Calu3 (cell line): ENCODE results near the gene CRELD2. TPM values are rescaled to one million over a fixed set of nuclear protein-coding genes. Genes with fewer than 3 reads are reported as not detected.

ENCODE experiments used
- BruUV-seq: library from RNA; stranded (reverse); fragments of 400-500 nt; replicated peaks from 2 replicates; lab custom pipeline; 2021; lab: Mats Ljungman, UMichigan
- CTCF ChIA-PET: fragments of 300-600 bp; sonication (Branson Sonifier 250); formaldehyde crosslinking; loops from one replicate; lab custom pipeline; 2022; ENCODE audit warnings: antibody characterized with exemption; lab: Charles Lee
- DNase-seq: peaks from one replicate; pipeline ENCODE4 v3.0.0; 2022
- H3K27ac Mint-ChIP-seq: one replicate; pipeline ENCODE4 v1.8.0; 2022; ENCODE audit warnings: mixed read lengths; ENCODE audit not compliant: unreplicated experiment
- H3K27me3 Mint-ChIP-seq: one replicate; pipeline ENCODE4 v1.8.0; 2022; ENCODE audit warnings: mixed read lengths; ENCODE audit not compliant: unreplicated experiment
- H3K36me3 Mint-ChIP-seq: one replicate; pipeline ENCODE4 v1.8.0; 2022; ENCODE audit warnings: mild to moderate bottlenecking, moderate library complexity, mixed read lengths; ENCODE audit not compliant: insufficient read depth, unreplicated experiment
- H3K4me1 Mint-ChIP-seq: one replicate; pipeline ENCODE4 v1.8.0; 2022; ENCODE audit warnings: mild to moderate bottlenecking, low read depth, mixed read lengths; ENCODE audit not compliant: unreplicated experiment
- H3K4me3 Mint-ChIP-seq: one replicate; pipeline ENCODE4 v1.8.0; 2022; ENCODE audit warnings: mild to moderate bottlenecking, low read depth, moderate library complexity, mixed read lengths; ENCODE audit not compliant: unreplicated experiment
- H3K9me3 Mint-ChIP-seq: one replicate; pipeline ENCODE4 v1.8.0; 2022; ENCODE audit warnings: low read depth, mixed read lengths; ENCODE audit not compliant: unreplicated experiment
- intact Hi-C: fragments of 100-400 bp; cut with micrococcal nuclease; formaldehyde crosslinking; loops from one replicate; pipeline ENCODE4 v1.10.0; 2022; ENCODE audit not compliant: unreplicated experiment
- total RNA-seq: library from RNA; stranded (reverse); gene quantifications from 2 replicates; pipeline ENCODE4 v1.2.3, GENCODE V29; 2022
- TF ChIP-seq, protein P1 (sequence below): fragments of 200-600 bp; IDR thresholded peaks from one replicate; pipeline ENCODE4 v1.8.0; 2022; ENCODE audit warnings: antibody characterized with exemption; ENCODE audit not compliant: unreplicated experiment

Gene CRELD2
- total RNA-seq, 1 experiment from 2014 or later: 64.6 TPM

DNA sequence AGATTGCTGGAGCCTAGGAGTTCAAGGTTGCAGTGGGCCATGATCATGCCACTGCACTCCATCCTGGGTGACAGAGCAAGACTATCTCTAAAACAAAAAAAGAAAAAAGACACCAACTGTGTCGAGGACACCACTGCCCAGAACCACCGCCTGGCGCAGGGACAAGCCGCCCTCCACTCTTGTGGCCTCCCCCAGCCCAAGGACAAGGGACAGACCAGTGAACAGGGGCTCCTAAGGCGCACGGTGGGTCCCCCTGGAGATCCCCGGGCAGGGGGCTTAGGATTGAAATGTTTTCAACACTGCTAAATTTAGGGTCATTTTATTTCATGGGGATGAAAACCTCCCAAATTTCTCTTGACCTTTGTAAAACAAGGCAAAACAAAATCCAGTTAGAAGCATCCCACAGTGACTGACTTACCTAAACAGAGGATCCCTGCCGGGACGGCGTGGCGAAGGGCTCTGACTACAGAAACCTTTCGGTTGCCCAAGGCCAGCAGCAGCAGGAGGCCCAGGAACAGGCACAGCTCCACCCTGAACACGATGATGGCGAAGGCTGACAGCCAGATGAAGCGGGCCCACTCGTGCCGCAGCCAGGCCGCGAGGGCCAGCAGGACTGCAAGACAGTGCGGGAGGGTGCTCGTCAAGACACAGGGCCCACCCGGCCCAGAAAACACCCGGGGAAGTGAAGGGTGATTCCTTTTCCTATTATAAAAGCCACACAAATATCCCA is 8.8 kb upstream of the CRELD2 start:
- no TSS peak for BruUV-seq
- H3K36me3 Mint-ChIP-seq: peaks cover 53% of the 10 kb centered on the region
- no peaks in the 10 kb centered on the region for H3K9me3 Mint-ChIP-seq
- H3K27ac Mint-ChIP-seq: no peak overlapping the region
- DNase-seq: no peak
- TF ChIP-seq, protein P1, sequence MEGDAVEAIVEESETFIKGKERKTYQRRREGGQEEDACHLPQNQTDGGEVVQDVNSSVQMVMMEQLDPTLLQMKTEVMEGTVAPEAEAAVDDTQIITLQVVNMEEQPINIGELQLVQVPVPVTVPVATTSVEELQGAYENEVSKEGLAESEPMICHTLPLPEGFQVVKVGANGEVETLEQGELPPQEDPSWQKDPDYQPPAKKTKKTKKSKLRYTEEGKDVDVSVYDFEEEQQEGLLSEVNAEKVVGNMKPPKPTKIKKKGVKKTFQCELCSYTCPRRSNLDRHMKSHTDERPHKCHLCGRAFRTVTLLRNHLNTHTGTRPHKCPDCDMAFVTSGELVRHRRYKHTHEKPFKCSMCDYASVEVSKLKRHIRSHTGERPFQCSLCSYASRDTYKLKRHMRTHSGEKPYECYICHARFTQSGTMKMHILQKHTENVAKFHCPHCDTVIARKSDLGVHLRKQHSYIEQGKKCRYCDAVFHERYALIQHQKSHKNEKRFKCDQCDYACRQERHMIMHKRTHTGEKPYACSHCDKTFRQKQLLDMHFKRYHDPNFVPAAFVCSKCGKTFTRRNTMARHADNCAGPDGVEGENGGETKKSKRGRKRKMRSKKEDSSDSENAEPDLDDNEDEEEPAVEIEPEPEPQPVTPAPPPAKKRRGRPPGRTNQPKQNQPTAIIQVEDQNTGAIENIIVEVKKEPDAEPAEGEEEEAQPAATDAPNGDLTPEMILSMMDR: no peak
- no peaks in the 10 kb centered on the region for H3K4me1 Mint-ChIP-seq
- no peaks in the 10 kb centered on the region for H3K27me3 Mint-ChIP-seq
- intact Hi-C loops: loop anchor here (10.0 kb wide), 1 partner anchor 145 kb away; no protein-coding TSS in a partner anchor
- no peak overlapping the region for H3K4me3 Mint-ChIP-seq
- CTCF ChIA-PET: no interaction called here

DNA sequence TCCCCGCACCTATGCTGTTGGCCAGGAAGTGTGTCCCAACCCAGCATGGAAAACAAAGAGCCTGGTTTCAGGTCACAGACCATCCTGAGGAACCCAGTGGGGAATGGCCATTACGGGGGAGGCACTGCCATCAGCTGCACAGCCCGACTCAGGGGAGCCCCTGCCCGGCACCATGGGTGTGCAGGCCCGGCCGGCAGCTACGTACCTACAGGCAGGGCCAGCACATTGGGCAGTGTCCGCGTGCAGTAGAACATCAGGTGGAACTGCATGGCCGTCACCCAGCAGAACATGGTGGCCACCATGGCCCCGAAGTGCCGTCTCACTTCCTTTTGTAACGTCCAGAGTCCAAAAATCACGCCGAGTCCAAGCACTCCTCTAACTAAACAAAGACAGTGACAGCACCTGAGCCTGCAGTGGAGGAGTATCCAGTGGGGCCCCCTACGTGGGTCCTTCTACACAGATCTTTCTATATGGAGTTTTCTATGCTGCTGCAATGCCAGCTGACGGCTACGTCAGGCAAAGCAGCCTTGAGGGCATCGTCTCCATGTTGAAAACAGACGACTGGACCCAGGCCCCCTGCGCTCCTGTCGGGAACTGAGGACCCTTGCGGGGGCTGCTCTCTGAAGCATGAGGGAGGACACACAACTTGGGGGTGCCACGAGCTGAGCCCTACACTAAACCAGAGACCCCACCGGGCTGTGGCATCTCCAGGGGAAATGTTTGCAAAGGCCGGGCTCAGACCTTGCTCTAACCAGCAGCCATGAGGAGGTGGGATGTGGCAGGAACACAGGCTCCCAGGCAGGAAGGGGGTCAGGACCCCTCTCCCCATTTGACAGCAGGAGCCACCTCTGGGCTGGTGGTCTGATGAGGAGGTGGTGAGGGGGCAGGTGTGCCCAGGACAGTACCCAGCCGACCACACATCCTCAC is 7.9 kb upstream of the CRELD2 start:
- CTCF ChIA-PET: no interaction called here
- DNase-seq: no peak
- no peak overlapping the region for H3K27ac Mint-ChIP-seq
- H3K4me1 Mint-ChIP-seq: no peaks in the 10 kb centered on the region
- no TSS peak for BruUV-seq
- intact Hi-C loops: loop anchor here (10.0 kb wide), 1 partner anchor 146 kb away; no protein-coding TSS in a partner anchor
- TF ChIP-seq, protein P1: no peak
- no peak overlapping the region for H3K4me3 Mint-ChIP-seq
- peaks cover 47% of the 10 kb centered on the region for H3K36me3 Mint-ChIP-seq
- H3K9me3 Mint-ChIP-seq: no peaks in the 10 kb centered on the region
- no peaks in the 10 kb centered on the region for H3K27me3 Mint-ChIP-seq

DNA sequence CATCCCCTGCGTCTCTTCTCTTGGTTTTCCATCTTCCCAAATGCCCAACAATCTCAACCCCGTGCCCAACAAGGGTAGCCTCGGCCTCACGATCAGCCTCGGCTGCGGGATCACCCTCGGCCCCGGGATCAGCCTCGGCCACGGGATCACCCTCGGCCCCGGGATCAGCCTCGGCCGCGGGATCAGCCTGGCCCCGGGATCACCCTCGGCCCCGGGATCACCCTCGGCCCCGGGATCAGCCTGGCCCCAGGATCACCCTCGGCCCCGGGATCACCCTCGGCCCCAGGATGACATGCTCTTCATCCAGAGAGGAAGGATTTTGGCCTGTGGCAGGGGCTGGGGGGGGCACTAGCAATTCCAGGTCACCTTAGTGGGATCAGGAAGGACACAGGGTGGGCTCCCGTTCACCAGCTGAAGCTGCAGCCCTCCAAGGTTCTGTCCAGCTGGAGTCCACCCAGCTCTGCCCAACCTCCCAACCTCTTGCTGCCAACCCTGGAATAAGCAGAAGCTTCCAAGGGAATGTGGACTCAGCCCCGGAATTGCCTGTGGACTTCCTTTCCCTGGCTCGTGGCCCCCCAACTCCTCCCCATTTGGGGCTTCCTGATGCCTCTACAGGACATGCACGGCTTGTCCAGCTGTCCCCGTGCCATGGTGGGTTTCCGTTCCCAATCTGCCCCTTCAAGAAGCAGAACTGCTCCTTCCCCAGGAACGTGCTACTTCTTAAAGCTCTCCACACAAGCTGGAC is 6.4 kb upstream of the CRELD2 start:
- no peak for DNase-seq
- CTCF ChIA-PET: interaction anchor here (0.5 kb wide), 1 partner anchor 164 kb away, joined by 3 read pairs; no protein-coding TSS in a partner anchor
- Mint-ChIP-seq H3K4me3 (no peak overlapping the region), H3K36me3 (peaks cover 38% of the 10 kb centered on the region), H3K27ac (no peak overlapping the region), H3K4me1 (no peaks in the 10 kb centered on the region), H3K27me3 (no peaks in the 10 kb centered on the region), H3K9me3 (no peaks in the 10 kb centered on the region)
- intact Hi-C loops: loop anchor here (10.0 kb wide), 1 partner anchor 147 kb away; no protein-coding TSS in a partner anchor
- no TSS peak for BruUV-seq
- TF ChIP-seq, protein P1: no peak

DNA sequence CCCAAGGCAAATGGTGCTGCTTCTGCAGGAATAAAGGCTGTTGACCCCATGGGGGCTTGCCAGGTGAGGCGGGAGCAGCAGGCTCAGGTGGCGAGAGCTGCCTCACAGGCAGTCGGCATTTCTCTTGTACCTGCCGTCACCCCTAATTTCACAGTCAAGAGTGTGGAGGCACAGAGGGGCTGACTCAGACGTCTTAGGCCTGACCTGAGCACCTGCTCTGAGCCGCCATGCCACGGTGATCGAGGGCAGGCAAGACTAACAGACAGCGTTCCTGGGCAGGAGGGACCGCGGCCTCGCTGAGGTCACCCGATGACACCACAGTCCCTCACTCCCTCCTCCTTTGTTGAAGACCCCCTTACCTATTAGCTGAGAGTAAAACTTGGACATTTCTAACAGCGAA is 5.4 kb upstream of the CRELD2 start:
- no peak overlapping the region for H3K27ac Mint-ChIP-seq
- BruUV-seq: no TSS peak
- H3K4me3 Mint-ChIP-seq: no peak overlapping the region
- CTCF ChIA-PET: no interaction called here
- peaks cover 39% of the 10 kb centered on the region for H3K36me3 Mint-ChIP-seq
- DNase-seq: no peak
- no peaks in the 10 kb centered on the region for H3K27me3 Mint-ChIP-seq
- no peaks in the 10 kb centered on the region for H3K9me3 Mint-ChIP-seq
- intact Hi-C loops: loop anchor here (10.0 kb wide), 1 partner anchor 148 kb away; no protein-coding TSS in a partner anchor
- TF ChIP-seq, protein P1: no peak
- H3K4me1 Mint-ChIP-seq: no peaks in the 10 kb centered on the region
